ENCODE data around the gene TPBGL. TPM values are rescaled to one million over a fixed set of nuclear protein-coding genes. Genes with fewer than 3 reads are reported as not detected.

The TPBGL gene
- total RNA-seq, 1 experiment from 2014 or later: not detected

- H2AFZ ChIP-seq (ENCODE audit: low read length): no peak overlapping the region
- H3K9me2 ChIP-seq (replicated peaks; ENCODE audit: low read length): no peaks in the 10 kb centered on the region
- TF ChIP-seq EZH2 (IDR thresholded peaks at IDR 0.05; ENCODE audit: low read length, unreplicated experiment) (no peak), EZH2phosphoT487 (IDR thresholded peaks at IDR 0.05; ENCODE audit: borderline replicate concordance, low read length) (no peak)
- no peak overlapping the region for H3K4me2 ChIP-seq (ENCODE audit: low read length)
- no peaks in the 10 kb centered on the region for H3K79me2 ChIP-seq (ENCODE audit: low read length)
- CTCF ChIA-PET: interaction anchor here (0.6 kb wide), 1 partner anchor 8 kb away, joined by 3 read pairs; no protein-coding TSS in a partner anchor
- H3K4me1 ChIP-seq (ENCODE audit: insufficient read depth, low read length): no peaks in the 10 kb centered on the region
- H3K36me3 ChIP-seq (ENCODE audit: low read depth, low read length): no peaks in the 10 kb centered on the region
- H4K20me1 ChIP-seq (ENCODE audit: low read length): no peaks in the 10 kb centered on the region
- H3K27me3 ChIP-seq (ENCODE audit: low read length): no peaks in the 10 kb centered on the region
- H3K9ac ChIP-seq (ENCODE audit: low read length): no peak overlapping the region
- H3K9me3 ChIP-seq (ENCODE audit: low read length): no peaks in the 10 kb centered on the region
- no peak overlapping the region for H3K27ac ChIP-seq (ENCODE audit: low read length)
- intact Hi-C loops (cut with micrococcal nuclease): no loop called here
- POLR2A ChIA-PET (ENCODE audit: unreplicated experiment): no interaction called here
- no TSS peak for BruUV-seq (replicated peaks)
- ATAC-seq: no peak
- no peak overlapping the region for H3K4me3 ChIP-seq (ENCODE audit: low read length)
- no peak for DNase-seq
- no peaks in the 10 kb centered on the region for H3F3A ChIP-seq (ENCODE audit: low read length, unreplicated experiment)
Measured at GRCh38 chr11:75275581-75275980, 35.0 kb downstream of the TPBGL start.

GRCh38 chr11:75276186-75276585, 35.6 kb downstream of the TPBGL start:
- H4K20me1 ChIP-seq (ENCODE audit: low read length): no peaks in the 10 kb centered on the region
- no TSS peak for BruUV-seq (replicated peaks)
- no peaks in the 10 kb centered on the region for H3K36me3 ChIP-seq (ENCODE audit: low read depth, low read length)
- H3K4me2 ChIP-seq (ENCODE audit: low read length): no peak overlapping the region
- no peaks in the 10 kb centered on the region for H3K9me3 ChIP-seq (ENCODE audit: low read length)
- no peak overlapping the region for H2AFZ ChIP-seq (ENCODE audit: low read length)
- POLR2A ChIA-PET (ENCODE audit: unreplicated experiment): no interaction called here
- H3F3A ChIP-seq (ENCODE audit: low read length, unreplicated experiment): no peaks in the 10 kb centered on the region
- H3K27ac ChIP-seq (ENCODE audit: low read length): no peak overlapping the region
- H3K9ac ChIP-seq (ENCODE audit: low read length): no peak overlapping the region
- no peaks in the 10 kb centered on the region for H3K4me1 ChIP-seq (ENCODE audit: insufficient read depth, low read length)
- H3K9me2 ChIP-seq (replicated peaks; ENCODE audit: low read length): no peaks in the 10 kb centered on the region
- CTCF ChIA-PET: interaction anchor here (0.5 to 0.6 kb wide), 2 partner anchors 7 to 50 kb away, joined by 3 to 6 read pairs; no protein-coding TSS in a partner anchor
- no peak overlapping the region for H3K4me3 ChIP-seq (ENCODE audit: low read length)
- intact Hi-C loops (cut with micrococcal nuclease): no loop called here
- DNase-seq (no peak), ATAC-seq (no peak)
- no peaks in the 10 kb centered on the region for H3K27me3 ChIP-seq (ENCODE audit: low read length)
- no peak for TF ChIP-seq EZH2 (IDR thresholded peaks at IDR 0.05; ENCODE audit: low read length, unreplicated experiment)
- no peak for TF ChIP-seq EZH2phosphoT487 (IDR thresholded peaks at IDR 0.05; ENCODE audit: borderline replicate concordance, low read length)
- no peak for TF ChIP-seq CTCF (conservative IDR thresholded peaks at IDR 0.05; ENCODE audit: low read depth, low read length)
- no peaks in the 10 kb centered on the region for H3K79me2 ChIP-seq (ENCODE audit: low read length)

GRCh38 chr11:75276686-75277085, 36.1 kb downstream of the TPBGL start:
- H4K20me1 ChIP-seq (ENCODE audit: low read length): no peaks in the 10 kb centered on the region
- no peak overlapping the region for H3K4me3 ChIP-seq (ENCODE audit: low read length)
- ATAC-seq (no peak), DNase-seq (no peak)
- ChIA-PET POLR2A (ENCODE audit: unreplicated experiment) (no interaction called here), CTCF (interaction anchor here (0.5 kb wide), 1 partner anchor 50 kb away, joined by 6 read pairs; no protein-coding TSS in a partner anchor)
- intact Hi-C loops (cut with micrococcal nuclease): no loop called here
- H3F3A ChIP-seq (ENCODE audit: low read length, unreplicated experiment): no peaks in the 10 kb centered on the region
- no peaks in the 10 kb centered on the region for H3K79me2 ChIP-seq (ENCODE audit: low read length)
- H3K27ac ChIP-seq (ENCODE audit: low read length): no peak overlapping the region
- H3K9me3 ChIP-seq (ENCODE audit: low read length): no peaks in the 10 kb centered on the region
- H3K9me2 ChIP-seq (replicated peaks; ENCODE audit: low read length): no peaks in the 10 kb centered on the region
- no peaks in the 10 kb centered on the region for H3K36me3 ChIP-seq (ENCODE audit: low read depth, low read length)
- no peaks in the 10 kb centered on the region for H3K4me1 ChIP-seq (ENCODE audit: insufficient read depth, low read length)
- no peak overlapping the region for H3K9ac ChIP-seq (ENCODE audit: low read length)
- BruUV-seq (replicated peaks): no TSS peak
- H3K27me3 ChIP-seq (ENCODE audit: low read length): no peaks in the 10 kb centered on the region
- H3K4me2 ChIP-seq (ENCODE audit: low read length): no peak overlapping the region
- TF ChIP-seq CTCF (conservative IDR thresholded peaks at IDR 0.05; ENCODE audit: low read depth, low read length): no peak
- no peak for TF ChIP-seq EZH2 (IDR thresholded peaks at IDR 0.05; ENCODE audit: low read length, unreplicated experiment)
- TF ChIP-seq EZH2phosphoT487 (IDR thresholded peaks at IDR 0.05; ENCODE audit: borderline replicate concordance, low read length): no peak
- H2AFZ ChIP-seq (ENCODE audit: low read length): no peak overlapping the region

Measured in PC-3 (cell line).